ENCODE results near the gene MACROD2.

Gene MACROD2

DNA sequence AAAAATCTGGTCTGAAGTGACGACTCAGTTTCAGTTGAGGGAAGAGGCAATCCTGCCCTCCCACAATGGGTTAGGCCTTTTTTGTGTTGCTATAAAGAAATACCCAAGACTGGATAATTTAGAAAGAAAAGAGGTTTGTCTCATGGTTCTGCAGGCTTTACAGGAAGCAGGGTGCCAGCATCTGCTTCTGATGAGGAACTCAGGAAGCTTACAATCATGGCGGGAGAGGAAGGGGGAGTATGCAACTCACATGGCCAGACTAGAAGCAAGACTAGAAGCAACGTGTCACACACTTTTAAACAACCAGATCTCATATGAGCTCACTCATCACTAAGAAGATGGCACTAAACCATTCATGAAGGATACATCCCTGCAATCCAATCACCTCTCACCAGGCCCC, 2048.6 kb downstream of the MACROD2 start:
- 88 to 94% methylated on average over 3 of the region's 3 CpGs for WGBS, 2 experiments
- H3K27me3 ChIP-seq (ENCODE audit: control insufficient read depth, insufficient read depth, low read length, poor library complexity, severe bottlenecking): no peaks in the 10 kb centered on the region

DNA sequence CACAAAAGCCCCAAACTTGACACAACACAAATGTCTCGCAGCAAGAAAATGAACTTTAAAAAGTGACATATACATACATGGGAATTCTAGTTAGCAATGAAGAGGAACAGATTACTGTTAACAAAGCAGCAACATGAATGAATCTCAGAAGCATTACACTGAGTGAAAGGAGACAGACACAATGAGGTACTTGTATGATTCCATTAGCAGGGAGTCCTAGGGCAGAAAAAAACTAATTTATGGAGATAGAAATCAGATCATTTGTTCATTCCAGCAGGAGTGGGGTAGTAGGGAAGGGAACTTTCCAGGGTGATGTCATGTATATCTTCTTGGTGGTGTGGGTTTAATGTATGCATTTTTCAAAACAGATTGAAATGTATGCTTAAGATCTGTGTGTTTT, 2053.6 kb downstream of the MACROD2 start:
- peaks cover 8% of the 10 kb centered on the region for H3K4me1 ChIP-seq (ENCODE audit: control insufficient read depth, insufficient read depth, low read length)
- no peak overlapping the region for H3K27ac ChIP-seq (ENCODE audit: insufficient read depth, low read depth, low read length, poor library complexity, severe bottlenecking)
- H3K27me3 ChIP-seq (ENCODE audit: control insufficient read depth, insufficient read depth, low read length, poor library complexity, severe bottlenecking): no peaks in the 10 kb centered on the region
- H3K36me3 ChIP-seq (ENCODE audit: control insufficient read depth, insufficient read depth, low read length): no peaks in the 10 kb centered on the region
- 100% methylated on average over 1 of the region's 1 CpG; no CpG with 5 or more reads in 1 of the 2 experiments for WGBS, 2 experiments
- H3K9me3 ChIP-seq (ENCODE audit: control insufficient read depth, low read length): no peaks in the 10 kb centered on the region
- no peak overlapping the region for H3K4me3 ChIP-seq (ENCODE audit: insufficient read depth, low read depth, low read length)

More for the DNA sequence above, 2048.6 kb downstream of the MACROD2 start:
- H3K9me3 ChIP-seq (ENCODE audit: control insufficient read depth, low read length): no peaks in the 10 kb centered on the region
- H3K4me3 ChIP-seq (ENCODE audit: insufficient read depth, low read depth, low read length): no peak overlapping the region
- no peak overlapping the region for H3K27ac ChIP-seq (ENCODE audit: insufficient read depth, low read depth, low read length, poor library complexity, severe bottlenecking)
- H3K36me3 ChIP-seq (ENCODE audit: control insufficient read depth, insufficient read depth, low read length): no peaks in the 10 kb centered on the region
- no peaks in the 10 kb centered on the region for H3K4me1 ChIP-seq (ENCODE audit: control insufficient read depth, insufficient read depth, low read length)

DNA sequence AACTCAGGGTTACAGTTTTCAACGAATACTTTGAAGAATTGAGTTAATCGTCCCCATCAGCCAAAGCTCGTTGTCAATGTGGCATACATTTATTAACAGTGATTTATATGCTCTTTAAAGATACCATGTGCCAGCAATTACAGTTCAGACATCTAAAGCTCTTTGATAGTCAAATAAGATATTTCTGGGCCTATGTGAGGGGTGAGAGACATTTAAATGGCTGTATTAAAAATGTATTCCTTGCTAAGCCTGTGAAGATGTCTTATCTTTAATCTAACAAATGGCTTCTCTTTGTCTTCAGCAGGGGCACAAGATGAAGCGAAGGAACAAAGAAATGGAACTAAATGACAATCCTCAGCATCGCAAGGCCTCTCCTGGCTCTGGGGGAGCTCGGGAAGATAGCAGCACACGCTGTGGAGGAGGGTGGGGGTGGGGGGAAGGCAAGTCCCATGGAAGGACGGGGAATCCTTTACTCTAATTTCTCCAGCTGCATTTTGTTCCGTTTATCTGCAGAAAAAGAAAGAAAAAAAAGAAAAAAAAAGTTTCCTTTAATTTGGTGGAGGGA, 2054.3 kb downstream of the MACROD2 start:
- H3K4me1 ChIP-seq (ENCODE audit: control insufficient read depth, insufficient read depth, low read length): peaks cover 8% of the 10 kb centered on the region
- H3K27me3 ChIP-seq (ENCODE audit: control insufficient read depth, insufficient read depth, low read length, poor library complexity, severe bottlenecking): no peaks in the 10 kb centered on the region
- H3K9me3 ChIP-seq (ENCODE audit: control insufficient read depth, low read length): no peaks in the 10 kb centered on the region
- 52 to 61% methylated on average over 9 of the region's 9 CpGs for WGBS, 2 experiments
- no peak overlapping the region for H3K4me3 ChIP-seq (ENCODE audit: insufficient read depth, low read depth, low read length)
- H3K36me3 ChIP-seq (ENCODE audit: control insufficient read depth, insufficient read depth, low read length): no peaks in the 10 kb centered on the region
- no peak overlapping the region for H3K27ac ChIP-seq (ENCODE audit: insufficient read depth, low read depth, low read length, poor library complexity, severe bottlenecking)

DNA sequence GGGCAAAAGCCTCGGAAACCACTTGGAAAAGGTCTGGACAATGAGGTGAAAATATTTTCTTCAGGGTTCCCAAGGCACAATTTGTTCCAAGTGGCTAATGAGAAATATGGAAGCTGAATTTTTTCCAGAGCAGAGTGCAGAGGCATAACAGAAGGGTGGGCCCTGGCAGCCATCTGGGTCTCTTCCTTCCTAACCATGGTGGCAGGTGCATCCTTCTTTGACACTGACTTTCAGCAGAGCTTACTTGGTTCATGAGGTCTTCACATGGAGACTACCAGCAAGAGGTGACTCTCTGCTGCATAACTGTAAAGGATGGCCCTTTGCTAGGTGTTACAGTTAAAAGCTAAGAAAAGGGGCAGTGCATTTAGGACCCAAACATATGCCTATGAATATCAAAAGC, 2055.1 kb downstream of the MACROD2 start:
- Histone ChIP-seq H3K36me3 (ENCODE audit: control insufficient read depth, insufficient read depth, low read length) (no peaks in the 10 kb centered on the region), H3K27ac (ENCODE audit: insufficient read depth, low read depth, low read length, poor library complexity, severe bottlenecking) (no peak overlapping the region), H3K27me3 (ENCODE audit: control insufficient read depth, insufficient read depth, low read length, poor library complexity, severe bottlenecking) (no peaks in the 10 kb centered on the region), H3K9me3 (ENCODE audit: control insufficient read depth, low read length) (no peaks in the 10 kb centered on the region), H3K4me3 (ENCODE audit: insufficient read depth, low read depth, low read length) (no peak overlapping the region), H3K4me1 (ENCODE audit: control insufficient read depth, insufficient read depth, low read length) (peaks cover 8% of the 10 kb centered on the region)
- 95% methylated on average over 1 of the region's 1 CpG for WGBS, 2 experiments

DNA sequence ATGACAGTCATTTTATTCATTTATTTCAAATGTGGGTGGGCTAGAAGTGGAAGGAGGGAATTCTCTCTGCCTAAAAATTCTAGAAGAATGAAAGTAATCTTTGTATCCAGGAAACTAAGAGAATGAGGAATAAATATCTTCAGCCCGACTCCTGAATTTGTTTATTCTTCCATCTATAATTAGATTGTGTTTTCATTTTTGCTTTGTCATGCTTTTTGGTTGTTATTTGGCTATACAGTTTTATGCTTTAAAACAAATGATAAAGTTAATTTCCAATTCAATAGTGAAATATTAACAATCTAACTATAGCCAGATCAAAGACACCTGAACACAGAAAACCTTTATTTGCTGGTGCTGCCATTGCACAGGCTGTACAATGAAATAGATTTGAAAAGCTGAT, 2056.7 kb downstream of the MACROD2 start:
- Histone ChIP-seq H3K36me3 (ENCODE audit: control insufficient read depth, insufficient read depth, low read length) (no peaks in the 10 kb centered on the region), H3K9me3 (ENCODE audit: control insufficient read depth, low read length) (no peaks in the 10 kb centered on the region), H3K27ac (ENCODE audit: insufficient read depth, low read depth, low read length, poor library complexity, severe bottlenecking) (no peak overlapping the region), H3K4me1 (ENCODE audit: control insufficient read depth, insufficient read depth, low read length) (peaks cover 8% of the 10 kb centered on the region), H3K27me3 (ENCODE audit: control insufficient read depth, insufficient read depth, low read length, poor library complexity, severe bottlenecking) (no peaks in the 10 kb centered on the region), H3K4me3 (ENCODE audit: insufficient read depth, low read depth, low read length) (no peak overlapping the region)
- WGBS, 2 experiments: 100% methylated on average over 1 of the region's 1 CpG; no CpG with 5 or more reads in 1 of the 2 experiments

DNA sequence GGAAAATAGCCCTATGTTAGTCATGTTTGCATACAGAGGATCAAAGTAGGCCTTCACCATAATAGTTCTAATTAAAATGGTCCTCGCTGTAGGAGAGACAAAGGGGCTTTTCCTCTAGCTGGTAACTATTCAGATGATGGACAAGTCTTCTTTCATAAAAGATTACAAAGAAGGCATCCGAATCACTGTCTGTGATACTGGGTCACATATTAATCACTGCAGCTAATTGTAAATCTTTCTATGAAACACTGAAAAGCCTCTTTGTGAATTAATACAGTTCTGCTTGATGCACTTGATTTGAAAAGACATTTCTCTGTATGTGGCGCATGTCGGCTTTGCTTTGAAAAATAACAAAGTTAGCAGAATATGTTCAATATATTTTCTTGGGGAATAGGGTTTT, 2057.1 kb downstream of the MACROD2 start:
- H3K27ac ChIP-seq (ENCODE audit: insufficient read depth, low read depth, low read length, poor library complexity, severe bottlenecking): no peak overlapping the region
- no peak overlapping the region for H3K4me3 ChIP-seq (ENCODE audit: insufficient read depth, low read depth, low read length)
- H3K9me3 ChIP-seq (ENCODE audit: control insufficient read depth, low read length): no peaks in the 10 kb centered on the region
- no peaks in the 10 kb centered on the region for H3K27me3 ChIP-seq (ENCODE audit: control insufficient read depth, insufficient read depth, low read length, poor library complexity, severe bottlenecking)
- peaks cover 8% of the 10 kb centered on the region for H3K4me1 ChIP-seq (ENCODE audit: control insufficient read depth, insufficient read depth, low read length)
- no peaks in the 10 kb centered on the region for H3K36me3 ChIP-seq (ENCODE audit: control insufficient read depth, insufficient read depth, low read length)
- 73 to 86% methylated on average over 4 of the region's 4 CpGs for WGBS, 2 experiments

DNA sequence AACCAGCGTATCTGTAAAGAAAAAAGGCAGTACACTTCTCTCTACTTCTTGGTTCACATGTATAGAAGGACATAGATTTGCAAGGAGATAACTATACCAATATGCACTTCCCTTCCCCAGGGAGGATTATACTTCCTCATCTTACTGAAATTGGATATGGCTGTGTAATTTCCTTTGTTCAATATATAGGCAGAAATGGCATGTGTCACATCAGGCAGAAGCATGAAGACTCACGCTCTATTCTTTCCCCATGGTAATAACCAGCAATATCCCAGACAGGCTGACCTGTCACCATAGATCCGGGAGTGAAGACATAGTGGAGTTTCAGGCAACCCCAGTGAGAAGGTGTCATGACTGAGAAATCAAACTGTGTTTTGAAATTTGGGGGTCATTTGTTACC, 2059.7 kb downstream of the MACROD2 start:
- Histone ChIP-seq H3K36me3 (ENCODE audit: control insufficient read depth, insufficient read depth, low read length) (no peaks in the 10 kb centered on the region), H3K4me1 (ENCODE audit: control insufficient read depth, insufficient read depth, low read length) (peaks cover 7% of the 10 kb centered on the region), H3K4me3 (ENCODE audit: insufficient read depth, low read depth, low read length) (no peak overlapping the region), H3K9me3 (ENCODE audit: control insufficient read depth, low read length) (no peaks in the 10 kb centered on the region), H3K27ac (ENCODE audit: insufficient read depth, low read depth, low read length, poor library complexity, severe bottlenecking) (no peak overlapping the region), H3K27me3 (ENCODE audit: control insufficient read depth, insufficient read depth, low read length, poor library complexity, severe bottlenecking) (no peaks in the 10 kb centered on the region)
- WGBS, 2 experiments: 89 to 94% methylated on average over 3 of the region's 3 CpGs

DNA sequence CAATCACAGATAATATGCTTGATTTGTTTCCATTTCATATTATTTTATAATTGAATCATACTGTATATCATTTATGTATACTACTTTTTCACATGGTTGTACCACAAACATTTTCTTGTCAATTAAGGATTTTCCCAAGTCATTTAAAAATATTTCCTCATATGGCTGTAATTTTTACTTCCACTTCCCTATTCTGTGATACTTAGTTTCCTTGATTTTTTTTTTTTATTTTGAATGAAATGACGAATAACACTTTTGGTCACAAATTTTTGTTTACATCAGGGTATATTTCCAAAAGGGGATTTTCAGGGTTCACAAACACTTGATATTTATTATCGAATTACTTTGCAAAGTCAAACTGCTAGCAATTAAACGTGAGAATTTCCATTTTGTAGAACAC, 2062.3 kb downstream of the MACROD2 start:
- Histone ChIP-seq H3K27ac (ENCODE audit: insufficient read depth, low read depth, low read length, poor library complexity, severe bottlenecking) (no peak overlapping the region), H3K4me3 (ENCODE audit: insufficient read depth, low read depth, low read length) (no peak overlapping the region), H3K36me3 (ENCODE audit: control insufficient read depth, insufficient read depth, low read length) (no peaks in the 10 kb centered on the region), H3K27me3 (ENCODE audit: control insufficient read depth, insufficient read depth, low read length, poor library complexity, severe bottlenecking) (no peaks in the 10 kb centered on the region), H3K9me3 (ENCODE audit: control insufficient read depth, low read length) (no peaks in the 10 kb centered on the region), H3K4me1 (ENCODE audit: control insufficient read depth, insufficient read depth, low read length) (peaks cover under 1% of the 10 kb centered on the region)
- 92 to 97% methylated on average over 2 to 3 of the region's 3 CpGs for WGBS, 2 experiments

DNA sequence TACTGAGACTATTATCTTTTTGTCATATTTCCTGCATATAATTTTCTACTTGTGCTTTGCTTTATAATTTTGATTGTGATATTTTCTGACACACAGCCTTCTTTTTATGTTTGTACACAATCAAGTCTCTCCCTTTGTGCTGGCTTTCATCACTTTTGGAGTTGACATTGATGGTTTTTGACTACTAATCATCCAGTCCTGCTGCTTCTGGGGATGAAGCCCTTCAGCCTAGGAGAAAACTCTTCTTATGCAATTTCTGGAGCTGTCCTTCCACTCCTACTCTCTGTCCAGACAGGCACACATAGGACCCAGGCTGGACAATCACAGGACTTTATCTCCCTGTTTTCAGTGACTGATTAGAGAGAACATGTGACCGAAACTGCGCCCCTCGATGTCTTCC, 2063.0 kb downstream of the MACROD2 start:
- no peaks in the 10 kb centered on the region for H3K27me3 ChIP-seq (ENCODE audit: control insufficient read depth, insufficient read depth, low read length, poor library complexity, severe bottlenecking)
- no peak overlapping the region for H3K27ac ChIP-seq (ENCODE audit: insufficient read depth, low read depth, low read length, poor library complexity, severe bottlenecking)
- H3K9me3 ChIP-seq (ENCODE audit: control insufficient read depth, low read length): no peaks in the 10 kb centered on the region
- WGBS, 2 experiments: 91 to 94% methylated on average over 3 of the region's 3 CpGs
- H3K4me1 ChIP-seq (ENCODE audit: control insufficient read depth, insufficient read depth, low read length): peaks cover 6% of the 10 kb centered on the region
- H3K4me3 ChIP-seq (ENCODE audit: insufficient read depth, low read depth, low read length): no peak overlapping the region
- no peaks in the 10 kb centered on the region for H3K36me3 ChIP-seq (ENCODE audit: control insufficient read depth, insufficient read depth, low read length)

DNA sequence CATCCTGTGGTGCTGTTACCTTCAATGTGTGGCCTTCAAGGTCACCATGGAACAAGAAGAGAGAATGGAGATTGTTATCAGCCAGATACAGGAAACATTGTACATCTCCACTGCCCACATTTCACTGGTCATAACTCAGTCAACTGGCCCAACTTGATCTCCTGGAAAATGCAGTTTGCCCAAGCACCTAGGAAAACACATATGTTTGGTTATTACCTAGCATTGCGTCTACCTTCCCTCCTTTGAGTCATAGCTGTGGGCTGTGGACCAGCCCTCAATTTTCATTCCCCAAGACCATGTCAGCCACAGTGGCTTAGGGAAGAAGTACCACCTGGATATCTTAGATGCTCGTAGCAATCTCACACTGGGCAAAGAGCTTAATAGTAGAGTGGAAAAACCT, 2064.5 kb downstream of the MACROD2 start:
- Histone ChIP-seq H3K9me3 (ENCODE audit: control insufficient read depth, low read length) (no peaks in the 10 kb centered on the region), H3K27ac (ENCODE audit: insufficient read depth, low read depth, low read length, poor library complexity, severe bottlenecking) (no peak overlapping the region), H3K36me3 (ENCODE audit: control insufficient read depth, insufficient read depth, low read length) (no peaks in the 10 kb centered on the region), H3K4me3 (ENCODE audit: insufficient read depth, low read depth, low read length) (no peak overlapping the region), H3K4me1 (ENCODE audit: control insufficient read depth, insufficient read depth, low read length) (peaks cover 14% of the 10 kb centered on the region), H3K27me3 (ENCODE audit: control insufficient read depth, insufficient read depth, low read length, poor library complexity, severe bottlenecking) (no peaks in the 10 kb centered on the region)
- 93 to 98% methylated on average over 2 of the region's 2 CpGs for WGBS, 2 experiments

DNA sequence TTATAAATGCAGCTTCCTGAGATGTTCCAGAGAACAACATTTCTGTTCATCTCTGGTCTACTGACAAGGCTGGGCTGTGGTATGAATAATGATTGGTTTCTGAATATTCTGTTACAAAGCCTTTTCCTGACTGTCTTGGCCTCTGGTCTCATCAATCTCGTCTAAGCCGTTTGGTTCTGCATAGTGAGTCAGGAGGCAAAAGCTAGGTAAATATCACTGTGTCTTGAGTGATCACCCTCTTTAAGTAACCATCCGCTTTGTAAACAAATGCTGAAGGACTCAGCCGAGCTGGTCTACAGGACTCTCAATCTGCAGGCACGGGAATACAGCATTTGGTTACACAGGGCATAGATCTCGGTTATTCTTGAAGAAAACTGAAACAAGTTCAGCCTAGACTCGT, 2066.0 kb downstream of the MACROD2 start:
- H3K27ac ChIP-seq (ENCODE audit: insufficient read depth, low read depth, low read length, poor library complexity, severe bottlenecking): no peak overlapping the region
- no peaks in the 10 kb centered on the region for H3K9me3 ChIP-seq (ENCODE audit: control insufficient read depth, low read length)
- no peak overlapping the region for H3K4me3 ChIP-seq (ENCODE audit: insufficient read depth, low read depth, low read length)
- WGBS, 2 experiments: 87 to 88% methylated on average over 7 of the region's 7 CpGs
- peaks cover 19% of the 10 kb centered on the region for H3K4me1 ChIP-seq (ENCODE audit: control insufficient read depth, insufficient read depth, low read length)
- H3K27me3 ChIP-seq (ENCODE audit: control insufficient read depth, insufficient read depth, low read length, poor library complexity, severe bottlenecking): no peaks in the 10 kb centered on the region
- H3K36me3 ChIP-seq (ENCODE audit: control insufficient read depth, insufficient read depth, low read length): no peaks in the 10 kb centered on the region
